DMS79 (cell line): ENCODE results near the gene ZNF593OS.

ENCODE experiments used
- DNase-seq: peaks from one replicate; lab custom pipeline; 2025; lab: John Stamatoyannopoulos, UW

ZNF593OS gene

DNA sequence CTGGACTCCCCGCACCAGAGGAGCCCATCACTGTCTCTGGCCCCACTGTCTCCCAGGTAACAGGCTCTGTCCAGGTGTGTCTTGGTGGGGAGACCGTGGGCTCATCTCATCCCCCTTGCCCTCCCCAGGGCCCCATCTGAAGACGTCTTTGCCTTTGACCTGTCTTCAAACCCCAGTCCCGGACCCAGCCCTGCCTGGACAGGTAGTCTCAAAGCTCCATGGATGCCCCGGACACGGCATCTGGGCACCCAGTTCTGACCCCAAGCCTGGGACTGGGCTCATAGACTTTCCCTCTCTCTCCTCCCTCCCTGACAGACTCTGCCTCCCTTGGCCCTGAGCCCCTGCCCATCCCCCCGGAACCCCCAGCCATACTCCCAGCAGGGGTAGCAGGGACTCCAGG, 12.5 kb upstream of the ZNF593OS start:
- no peak for DNase-seq

DNA sequence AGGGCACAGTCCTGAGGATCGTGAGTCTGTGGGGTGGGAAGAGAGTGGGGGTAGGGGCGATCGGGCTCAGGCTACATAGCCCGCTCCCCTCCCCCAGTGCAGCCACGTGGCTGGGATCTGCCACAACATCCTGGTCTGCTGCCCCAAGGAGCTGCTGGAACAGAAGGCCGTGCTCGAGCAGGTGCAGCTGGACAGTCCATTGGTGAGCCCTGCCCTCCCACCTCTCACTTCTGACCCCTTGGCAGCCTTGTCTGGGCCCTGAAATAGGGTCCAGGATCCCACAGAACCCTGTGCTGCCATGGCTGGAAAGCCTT, 10.7 kb upstream of the ZNF593OS start:
- no peak for DNase-seq

DNA sequence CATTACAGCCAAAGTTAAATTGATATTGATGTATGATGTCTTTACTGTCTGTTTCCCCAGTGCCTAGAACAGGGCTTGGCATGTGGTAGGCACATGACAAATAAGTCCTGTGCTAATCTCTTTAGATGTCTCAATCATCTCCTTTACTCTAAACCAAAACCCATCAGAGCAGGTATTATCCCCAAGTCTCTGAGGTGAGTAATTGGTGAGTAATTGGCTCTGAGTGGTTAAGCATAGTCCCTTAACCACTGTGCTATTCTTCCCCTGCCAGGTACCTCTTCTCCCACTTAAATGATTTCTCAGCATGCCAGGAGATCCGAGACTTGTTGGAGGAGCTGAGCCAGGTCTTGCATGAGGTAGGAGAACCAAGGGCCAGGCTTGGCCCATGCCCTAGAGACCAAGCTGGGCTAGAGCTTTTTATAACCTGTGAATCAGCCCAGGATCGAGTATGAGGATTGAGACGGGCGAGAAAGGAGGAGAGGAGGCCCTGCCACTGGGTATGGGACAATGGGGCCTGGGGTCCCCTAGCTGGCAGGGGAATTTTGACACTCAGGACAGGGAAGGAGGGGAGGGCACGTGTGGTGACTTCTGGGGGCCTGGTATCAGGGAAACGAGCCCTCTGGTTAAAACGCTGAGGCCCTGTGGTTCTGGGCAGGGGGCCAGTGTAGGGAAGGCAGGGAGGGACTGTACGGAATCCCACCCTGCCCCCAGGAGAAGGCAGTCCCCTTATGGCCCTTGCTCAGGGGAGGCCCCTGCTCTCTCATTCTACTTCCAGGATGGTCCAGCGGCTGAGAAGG, 10.2 kb upstream of the ZNF593OS start:
- no peak for DNase-seq

DNA sequence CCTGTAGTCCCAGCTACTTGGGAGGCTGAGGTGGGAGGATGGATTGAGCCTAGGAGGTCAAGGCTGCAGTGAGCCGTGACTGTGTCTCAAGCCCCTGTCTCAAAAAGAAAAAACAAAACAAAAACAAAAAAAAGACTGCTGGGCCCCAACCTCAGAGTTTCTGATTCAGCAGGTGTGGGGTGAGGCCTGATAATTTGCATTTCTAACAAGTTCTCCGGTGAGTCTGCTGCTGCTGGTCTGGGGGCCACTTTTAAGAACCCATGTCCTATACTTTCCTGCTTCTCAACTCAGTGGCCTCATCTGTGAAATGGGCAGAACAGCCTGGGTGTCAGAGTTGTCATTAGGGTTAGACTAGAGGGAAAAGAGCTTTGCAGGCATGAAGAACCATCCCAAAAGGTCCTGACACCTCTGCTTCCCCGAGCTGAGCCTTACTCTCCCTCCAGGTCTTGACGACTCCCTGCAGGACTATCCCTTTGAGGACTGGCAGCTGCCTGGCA, 8.4 kb upstream of the ZNF593OS start:
- no peak for DNase-seq

DNA sequence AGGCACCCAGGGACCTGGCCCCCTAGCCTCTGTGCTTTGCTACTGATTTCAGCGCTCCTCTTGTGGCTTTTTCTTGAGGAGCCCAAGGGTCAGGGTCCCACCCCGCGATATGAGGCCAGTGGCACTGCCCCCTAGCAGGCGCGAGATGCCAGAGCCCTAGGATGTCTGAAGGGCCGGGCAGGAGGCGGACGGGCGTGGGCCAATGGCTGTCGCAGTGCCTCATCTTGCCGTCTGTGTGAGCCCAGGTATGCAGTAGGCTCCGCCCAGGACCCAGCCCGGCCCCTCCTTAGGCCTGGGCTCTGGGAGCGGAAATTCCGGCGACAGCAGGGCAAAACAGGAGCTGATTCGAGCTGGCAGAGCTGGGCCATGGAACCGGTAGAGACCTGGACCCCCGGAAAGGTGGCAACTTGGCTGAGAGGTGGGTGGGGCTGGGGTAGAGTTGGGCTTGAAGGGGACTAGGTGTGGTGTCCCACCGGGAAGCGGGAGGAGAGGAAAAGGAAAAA, 5.6 kb upstream of the ZNF593OS start, which contains the start of gene CNKSR1:
Gene CNKSR1 (plus strand): TSS at position 310 of the 503 bp plus-strand sequence. CDS start 57 bp downstream, at position 367.
- DNase-seq, result no peak

DNA sequence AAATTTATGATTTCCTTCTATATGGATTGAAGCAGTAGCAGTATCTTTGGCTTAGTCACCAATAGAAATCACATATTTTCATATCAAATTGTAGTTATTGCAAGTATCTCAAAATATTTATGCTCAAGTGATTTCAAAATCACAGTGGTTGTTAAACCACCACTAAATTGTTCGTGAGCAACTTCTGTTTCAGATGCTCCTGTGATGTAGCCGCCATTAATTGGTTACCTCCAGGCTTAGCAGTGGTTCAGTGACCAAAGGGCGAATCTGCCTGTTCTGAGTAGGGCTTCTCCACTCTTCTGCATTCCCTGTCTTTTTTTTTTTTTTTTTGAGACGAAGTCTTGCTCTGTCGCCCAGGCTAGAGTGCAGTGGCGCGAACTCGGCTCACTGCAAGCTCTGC, 3.7 kb upstream of the ZNF593OS start:
- DNase-seq, result no peak

DNA sequence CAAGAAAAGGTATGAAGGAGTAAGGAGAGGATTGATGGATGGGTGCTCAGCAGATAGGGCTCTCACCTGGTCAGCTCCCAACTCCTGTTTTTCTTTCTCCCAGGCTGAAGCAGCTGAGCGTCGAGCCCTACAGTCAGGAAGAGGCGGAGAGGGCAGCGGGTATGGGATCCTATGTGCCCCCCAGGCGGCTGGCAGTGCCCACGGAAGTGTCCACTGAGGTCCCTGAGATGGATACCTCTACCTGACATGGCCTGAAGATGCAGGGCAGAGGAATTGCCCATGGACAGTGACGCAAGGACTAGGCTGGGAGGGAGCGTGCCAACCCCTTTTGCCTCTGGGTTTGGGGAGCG, 1.2 kb downstream of the ZNF593OS start:
- no peak for DNase-seq

DNA sequence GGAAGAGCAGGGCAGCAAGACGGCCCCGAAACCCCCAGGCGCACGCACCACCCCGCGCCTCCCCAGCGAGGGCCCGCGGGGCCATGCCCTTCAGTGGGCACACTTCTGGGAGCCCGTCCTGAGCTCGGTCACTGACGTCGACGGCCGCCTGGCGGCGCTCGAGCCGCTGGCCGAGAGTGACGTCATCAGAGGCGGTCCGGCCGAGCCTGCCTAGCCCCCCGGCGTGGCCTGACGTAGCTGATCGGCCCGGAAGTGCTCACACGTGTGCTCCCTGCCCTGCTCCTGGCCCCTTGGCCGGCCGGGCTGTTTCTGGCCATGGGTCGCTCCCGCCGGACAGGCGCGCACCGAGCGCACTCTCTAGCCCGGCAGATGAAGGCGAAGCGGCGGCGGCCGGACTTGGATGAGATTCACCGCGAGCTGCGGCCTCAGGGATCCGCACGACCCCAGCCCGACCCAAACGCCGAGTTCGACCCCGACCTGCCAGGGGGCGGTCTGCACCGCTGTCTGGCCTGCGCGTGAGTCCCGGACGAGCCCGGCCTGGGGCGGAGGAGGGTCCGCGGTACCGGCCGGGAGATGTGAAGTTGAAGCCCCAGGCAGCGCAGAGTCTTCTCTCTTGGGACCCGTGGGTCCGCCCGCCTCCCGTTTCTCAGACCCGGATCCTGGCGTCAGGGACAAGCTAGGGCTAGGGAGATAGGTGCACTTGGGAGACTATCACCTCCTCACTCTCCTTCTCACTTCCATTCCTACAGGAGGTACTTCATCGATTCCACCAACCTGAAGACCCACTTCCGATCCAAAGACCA, 1.8 kb downstream of the ZNF593OS start, which contains the start of gene ZNF593:
Gene ZNF593 (plus strand): TSS at position 240 of the 803 bp plus-strand sequence. CDS start 76 bp downstream, at position 316.
- DNase-seq, result peak; percentile 63

DNA sequence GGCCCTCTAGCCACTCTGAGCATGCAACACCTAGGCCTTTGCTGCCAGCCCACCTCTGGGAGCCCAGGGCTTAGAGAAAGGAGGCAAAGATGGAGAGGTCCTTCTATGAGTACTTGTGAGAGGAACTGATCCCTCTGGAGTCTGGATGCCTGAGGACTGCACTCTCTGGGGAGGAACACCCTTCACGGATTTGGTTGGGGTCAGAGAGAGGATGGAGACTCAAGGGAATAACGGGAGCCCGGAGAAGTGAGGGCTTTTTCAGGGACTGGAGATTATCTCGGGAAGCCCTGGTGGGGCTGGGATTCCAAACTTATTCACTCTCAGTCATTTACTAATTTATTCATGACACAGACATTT, 2.5 kb downstream of the ZNF593OS start:
- DNase-seq, result no peak

DNA sequence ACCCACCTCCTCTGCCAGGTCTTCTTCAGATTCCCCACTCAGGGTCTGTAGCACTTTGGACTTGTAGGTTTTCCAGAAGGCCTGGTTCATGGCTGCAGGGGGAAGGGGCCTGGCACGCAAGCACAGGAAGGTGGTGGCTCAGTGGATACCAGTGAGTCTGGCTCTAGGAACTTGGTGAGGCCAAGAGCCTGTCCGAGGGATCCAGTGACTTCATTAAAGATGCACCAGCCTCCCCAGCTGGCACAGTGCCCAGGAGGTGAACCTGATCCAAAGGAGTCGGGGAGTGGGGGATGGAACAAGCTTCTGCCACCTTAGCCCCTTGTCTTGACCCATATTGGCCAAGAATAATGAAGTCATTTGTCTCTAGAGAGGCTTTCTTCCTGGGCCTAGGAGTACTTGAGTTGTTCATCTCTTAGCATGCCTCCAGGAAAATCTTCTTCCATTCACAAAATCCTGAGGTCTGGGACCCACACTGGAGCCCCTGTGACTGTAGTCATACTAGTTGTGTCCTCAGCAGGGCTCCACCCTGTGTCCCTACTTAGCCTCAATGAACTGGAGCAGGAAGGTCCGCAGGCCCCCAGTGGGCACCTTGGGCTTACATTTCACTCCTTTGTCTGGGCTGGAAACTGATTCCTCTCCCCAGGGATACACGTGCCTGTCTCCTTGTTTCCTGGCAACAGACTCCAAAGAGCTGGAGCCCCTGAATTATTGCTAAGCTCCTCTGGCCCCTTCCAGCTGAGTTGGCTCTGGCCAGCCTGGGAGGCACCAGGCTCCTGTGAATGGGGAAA, 3.0 kb downstream of the ZNF593OS start, which contains the start of gene C1orf232:
Gene C1orf232 (minus strand): TSS at position 554 of the 788 bp plus-strand sequence. CDS start 464 bp downstream, at position 90.
- DNase-seq, result peak; percentile 82

DNA sequence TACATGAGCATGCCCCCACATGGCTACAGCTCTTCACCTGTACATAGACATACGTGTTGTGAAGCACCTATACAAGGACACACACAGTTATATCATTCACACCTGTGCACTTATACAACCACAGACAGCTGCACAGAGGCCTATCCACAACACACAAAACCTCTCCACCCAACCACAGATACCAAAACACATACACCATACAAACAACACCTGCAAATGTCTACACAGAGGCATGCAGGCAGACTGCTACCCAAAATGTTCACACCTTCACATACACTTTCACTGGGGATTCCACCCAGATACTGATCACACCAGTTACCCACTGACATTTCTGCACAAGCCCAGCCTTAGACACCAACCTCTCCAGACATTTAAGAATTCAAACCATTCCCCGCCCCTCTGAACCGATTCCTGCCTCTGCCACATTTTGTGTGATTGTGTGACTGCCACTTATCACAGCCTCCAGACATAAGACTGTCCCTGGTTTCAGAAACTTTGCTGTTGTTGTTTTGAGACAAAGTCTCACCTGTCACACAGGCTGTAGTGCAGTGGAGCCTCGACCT, 4.8 kb downstream of the ZNF593OS start:
- DNase-seq, result no peak

DNA sequence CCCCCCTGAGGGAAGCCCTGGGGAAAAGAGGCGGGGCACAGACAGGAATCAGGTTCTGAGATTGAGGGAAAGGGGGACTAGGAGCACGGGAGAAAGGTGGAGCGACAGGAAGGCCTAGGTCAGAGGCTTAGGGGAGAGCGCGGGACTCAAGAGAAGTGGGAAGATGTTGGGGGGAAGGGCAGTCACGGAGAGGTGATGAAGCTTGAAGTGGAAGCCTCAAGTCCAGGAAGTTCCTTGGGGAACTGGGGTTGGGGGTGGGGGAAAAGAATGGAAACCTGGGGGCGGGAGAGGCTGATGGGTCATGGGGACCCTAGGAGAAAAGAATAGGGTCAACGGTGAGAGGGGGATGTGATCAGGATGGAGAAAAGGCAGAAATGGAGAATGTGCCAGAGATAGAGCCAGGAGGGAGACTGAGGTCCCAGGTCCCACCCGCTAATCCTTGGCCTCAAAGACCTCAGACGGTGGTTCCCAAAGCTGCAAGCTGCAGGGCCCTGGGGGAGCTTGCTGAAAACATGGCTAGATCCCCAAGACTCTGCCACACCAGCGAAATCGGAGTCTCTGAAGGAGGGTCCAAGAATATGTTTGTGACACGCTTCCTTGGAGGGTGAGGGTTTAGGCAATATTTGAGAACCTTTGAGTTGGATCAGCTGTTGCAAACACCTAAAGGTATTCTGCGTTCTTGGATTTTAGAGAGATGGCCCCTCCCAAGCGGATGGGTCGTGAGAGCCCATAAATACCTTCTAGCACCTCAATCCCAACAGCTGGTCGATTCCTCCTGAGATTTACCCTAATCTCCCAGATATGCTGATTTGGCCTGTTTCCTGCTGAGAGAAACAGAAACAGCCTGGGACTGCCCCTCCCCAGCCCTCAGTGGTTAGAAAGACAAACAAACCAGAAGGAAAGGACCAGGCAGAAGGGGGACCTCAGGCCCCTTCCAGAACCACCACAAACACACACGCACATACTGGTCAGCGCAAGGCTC, 6.5 kb downstream of the ZNF593OS start:
- no peak for DNase-seq

DNA sequence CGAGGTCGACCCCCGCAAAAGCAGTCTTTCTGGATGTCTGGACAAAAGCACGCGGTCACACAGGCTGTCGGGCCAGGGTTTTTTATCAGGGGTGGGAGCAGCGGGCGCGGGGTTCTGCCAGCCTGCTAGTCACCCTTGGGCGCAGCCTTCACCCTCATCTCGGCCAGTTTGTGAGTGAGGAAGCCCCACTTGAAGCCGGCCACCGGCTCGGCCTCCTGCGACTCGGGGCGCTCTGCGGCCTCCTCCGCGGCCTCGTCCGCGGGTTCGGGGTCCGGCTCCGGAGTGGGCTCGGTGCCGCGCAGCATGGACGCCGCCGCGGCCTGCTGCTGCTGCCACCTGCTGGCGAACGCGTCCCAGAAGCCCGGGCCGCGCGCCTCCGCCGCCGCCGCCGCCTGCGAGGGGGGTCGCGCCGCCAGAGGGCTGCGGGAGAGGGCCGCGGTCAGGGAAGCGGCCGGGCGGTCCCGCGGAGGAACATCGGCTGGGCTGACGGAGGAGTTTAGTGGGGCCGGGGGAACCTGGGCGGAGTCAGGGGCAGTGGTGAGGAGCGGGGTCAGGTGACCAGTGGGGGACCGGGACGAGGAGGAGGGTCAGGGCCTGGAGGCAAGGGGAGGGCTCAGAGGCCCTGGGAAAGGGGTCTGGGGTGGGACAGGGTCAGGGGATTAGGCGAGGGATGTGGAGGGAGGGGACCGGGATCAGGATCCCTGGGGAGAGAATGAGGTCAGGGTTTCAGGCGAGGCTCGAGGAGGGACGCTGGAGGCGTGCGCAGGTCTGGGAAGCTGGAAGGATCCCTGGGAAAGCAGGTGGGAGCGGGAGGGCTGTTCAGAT, 7.4 kb downstream of the ZNF593OS start:
- no peak for DNase-seq

DNA sequence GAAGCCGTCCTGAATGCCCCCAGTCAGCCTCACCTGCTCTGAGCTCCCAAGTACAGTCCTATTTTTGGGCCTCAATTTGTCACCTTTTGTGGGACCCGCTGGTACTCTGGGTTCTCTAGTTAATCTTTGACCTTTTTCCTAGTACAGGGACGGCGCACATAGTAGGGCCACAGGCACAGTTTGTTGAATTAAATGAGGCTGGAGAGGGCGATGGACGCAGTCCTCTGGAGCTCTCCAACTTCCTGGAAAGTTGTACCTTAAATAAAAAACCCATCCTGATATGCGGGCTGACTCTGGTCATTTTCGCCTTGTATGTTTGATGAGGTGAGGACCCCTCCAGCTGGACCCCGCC, 8.0 kb downstream of the ZNF593OS start:
- no peak for DNase-seq

DNA sequence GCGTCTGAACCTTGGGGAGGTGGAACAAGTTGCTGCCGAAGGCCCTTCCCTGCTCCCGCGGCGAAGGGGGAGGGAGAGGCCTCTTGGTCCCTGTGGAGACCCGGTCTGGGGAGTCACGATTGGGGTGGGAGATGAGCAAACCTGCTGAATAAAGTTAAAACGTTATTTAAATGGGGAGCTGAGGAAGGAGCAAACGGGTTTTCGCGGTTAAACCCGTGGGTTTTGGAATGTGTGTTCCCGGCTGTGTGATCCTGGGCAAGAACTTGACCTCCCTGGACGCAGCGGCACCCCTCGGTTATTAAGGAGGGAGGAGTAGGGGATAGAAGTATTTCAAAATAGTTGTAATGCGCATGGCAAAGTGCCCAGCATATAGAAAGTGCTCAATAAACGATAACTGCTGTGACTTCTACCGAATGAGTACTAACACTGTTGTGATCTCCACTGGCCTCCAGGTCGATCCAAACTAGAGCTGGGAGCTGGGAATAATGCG, 9.4 kb downstream of the ZNF593OS start:
- no peak for DNase-seq

DNA sequence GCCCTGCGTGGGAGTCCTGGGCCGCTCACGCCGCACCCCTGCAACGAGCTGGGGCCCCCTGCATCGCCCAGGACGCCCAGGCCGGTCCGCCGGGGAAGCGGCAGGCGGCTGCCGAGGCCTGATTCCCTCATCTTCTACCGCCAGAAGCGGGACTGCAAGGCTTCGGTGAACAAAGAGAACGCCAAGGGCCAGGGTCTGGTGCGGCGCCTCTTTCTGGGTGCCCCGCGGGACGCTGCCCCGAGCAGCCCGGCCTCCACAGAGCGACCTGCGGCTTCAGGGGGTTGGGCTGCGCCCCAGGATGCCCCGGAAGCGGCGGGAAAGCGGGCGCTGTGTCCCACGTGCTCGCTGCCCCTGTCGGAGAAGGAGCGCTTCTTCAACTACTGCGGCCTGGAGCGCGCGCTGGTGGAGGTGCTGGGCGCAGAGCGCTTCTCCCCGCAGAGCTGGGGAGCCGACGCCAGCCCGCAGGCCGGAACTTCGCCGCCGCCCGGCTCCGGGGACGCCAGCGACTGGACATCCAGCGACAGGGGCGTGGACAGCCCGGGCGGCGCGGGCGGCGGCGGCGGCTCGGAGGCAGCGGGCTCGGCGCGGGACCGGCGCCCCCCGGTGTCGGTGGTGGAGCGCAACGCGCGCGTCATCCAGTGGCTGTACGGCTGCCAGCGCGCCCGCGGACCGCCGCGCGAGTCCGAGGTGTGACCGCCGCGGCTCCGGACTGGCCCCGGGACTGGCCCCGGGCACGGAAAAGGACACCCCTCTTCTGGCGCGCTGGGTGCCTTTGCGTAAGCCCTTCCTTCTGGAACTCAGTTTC, 10.0 kb downstream of the ZNF593OS start:
- DNase-seq, result no peak

DNA sequence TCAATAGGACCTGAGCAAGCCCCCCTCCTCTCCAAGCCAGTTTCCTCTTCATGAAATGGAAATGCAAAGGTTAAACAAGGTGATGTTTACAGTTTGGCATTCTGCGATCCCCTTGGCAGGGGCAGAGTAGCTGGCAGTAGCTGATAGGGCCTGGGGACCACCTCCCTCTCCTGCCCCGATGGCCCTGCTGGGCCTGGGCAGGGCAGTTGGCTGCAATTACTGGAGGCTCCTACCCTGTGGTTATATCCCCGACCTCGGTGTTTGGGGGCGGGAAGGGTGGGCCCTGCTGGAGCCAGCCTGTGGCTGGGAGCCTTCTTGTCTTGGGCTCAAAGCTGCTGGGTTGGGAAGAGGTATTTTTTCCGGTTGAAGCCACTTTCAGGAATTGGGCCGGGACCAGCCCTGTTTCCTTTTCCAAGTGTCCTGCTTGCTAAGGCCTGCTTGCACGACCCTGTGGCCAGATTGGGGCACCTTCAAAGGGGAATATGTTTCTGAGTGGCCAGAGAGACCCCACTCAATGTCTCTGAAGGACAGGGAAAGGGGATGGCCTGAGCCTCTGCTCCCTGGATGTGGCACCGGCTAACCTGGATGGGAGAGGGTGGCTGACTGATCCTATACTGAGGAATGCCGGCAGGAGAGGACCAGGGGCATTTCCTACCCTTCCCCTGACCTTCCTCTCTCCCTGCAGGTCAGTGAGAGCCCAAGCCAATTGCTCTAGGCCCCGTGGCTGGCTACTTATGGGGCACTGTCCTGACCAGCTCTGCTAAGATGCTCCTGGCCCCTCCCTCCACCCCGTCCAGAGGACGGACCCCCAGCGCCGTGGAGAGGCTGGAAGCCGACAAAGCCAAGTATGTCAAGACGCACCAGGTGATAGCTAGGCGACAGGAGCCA, 10.9 kb downstream of the ZNF593OS start:
- DNase-seq, result no peak

DNA sequence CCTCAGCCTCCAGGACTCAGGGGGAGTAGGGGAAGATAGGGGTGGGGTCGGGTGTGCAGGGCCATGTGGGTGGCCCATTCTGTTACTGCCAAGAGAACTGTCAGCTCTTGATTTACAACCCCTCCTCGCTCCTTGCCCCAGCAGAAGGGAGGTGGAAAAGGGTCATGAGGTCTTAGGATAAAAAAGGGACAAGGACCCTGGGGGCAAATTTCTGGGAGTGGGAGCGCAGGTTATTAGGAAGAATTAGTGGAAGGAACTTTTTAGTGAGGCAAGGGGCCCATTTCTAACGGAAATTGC, 11.9 kb downstream of the ZNF593OS start:
- no peak for DNase-seq
